Left ventricle myocardium inferior (tissue), 1 donor: ENCODE results near the gene PDE1C. TPM values are rescaled to one million over a fixed set of nuclear protein-coding genes. Genes with fewer than 3 reads are reported as not detected.

Experiments used
- DNase-seq: peaks from one replicate; pipeline ENCODE4 v3.0.0-alpha.2; 2020
- H3K27ac ChIP-seq: fragments of 200-600 bp; replicated peaks from 2 replicates; pipeline ENCODE4 v1.8.0; 2021
- H3K27me3 ChIP-seq: fragments of 200-600 bp; 2 replicates; pipeline ENCODE4 v1.8.0; 2021; ENCODE audit warnings: low read depth
- H3K36me3 ChIP-seq: fragments of 200-600 bp; 2 replicates; pipeline ENCODE4 v1.8.0; 2021
- H3K4me1 ChIP-seq: fragments of 200-600 bp; 2 replicates; pipeline ENCODE4 v1.8.0; 2021
- H3K4me3 ChIP-seq: fragments of 200-600 bp; 2 replicates; pipeline ENCODE4 v1.8.0; 2021; ENCODE audit warnings: mild to moderate bottlenecking, moderate library complexity
- H3K9me3 ChIP-seq: fragments of 200-600 bp; replicated peaks from 2 replicates; pipeline ENCODE4 v1.8.0; 2021
- intact Hi-C: fragments of 100-400 bp; cut with micrococcal nuclease; formaldehyde crosslinking; loops from one replicate; pipeline ENCODE4 v1.11.0; 2022
- total RNA-seq: library from RNA; stranded (reverse); fragmentation: NEBNext Ultra II Directional; extraction: Animal tissue kit (Norgen Biotek cat#: 25700); gene quantifications from one replicate; pipeline ENCODE4 v1.2.1, GENCODE V29; 2021
- TF ChIP-seq, protein P1 (sequence below): fragments of 200-600 bp; IDR thresholded peaks from 2 replicates; pipeline ENCODE4 v1.8.0; 2021; ENCODE audit warnings: antibody characterized with exemption, mild to moderate bottlenecking, borderline replicate concordance
- donor health status: DM: no; HTN: yes; CAD: no; lungs with severe emphysema.

PDE1C gene
- total RNA-seq, 1 donor from 2014 or later: 207 TPM

GRCh38 chr7:31772211-31772610 lies 298.0 kb downstream of the PDE1C start:
- TF ChIP-seq, protein P1, sequence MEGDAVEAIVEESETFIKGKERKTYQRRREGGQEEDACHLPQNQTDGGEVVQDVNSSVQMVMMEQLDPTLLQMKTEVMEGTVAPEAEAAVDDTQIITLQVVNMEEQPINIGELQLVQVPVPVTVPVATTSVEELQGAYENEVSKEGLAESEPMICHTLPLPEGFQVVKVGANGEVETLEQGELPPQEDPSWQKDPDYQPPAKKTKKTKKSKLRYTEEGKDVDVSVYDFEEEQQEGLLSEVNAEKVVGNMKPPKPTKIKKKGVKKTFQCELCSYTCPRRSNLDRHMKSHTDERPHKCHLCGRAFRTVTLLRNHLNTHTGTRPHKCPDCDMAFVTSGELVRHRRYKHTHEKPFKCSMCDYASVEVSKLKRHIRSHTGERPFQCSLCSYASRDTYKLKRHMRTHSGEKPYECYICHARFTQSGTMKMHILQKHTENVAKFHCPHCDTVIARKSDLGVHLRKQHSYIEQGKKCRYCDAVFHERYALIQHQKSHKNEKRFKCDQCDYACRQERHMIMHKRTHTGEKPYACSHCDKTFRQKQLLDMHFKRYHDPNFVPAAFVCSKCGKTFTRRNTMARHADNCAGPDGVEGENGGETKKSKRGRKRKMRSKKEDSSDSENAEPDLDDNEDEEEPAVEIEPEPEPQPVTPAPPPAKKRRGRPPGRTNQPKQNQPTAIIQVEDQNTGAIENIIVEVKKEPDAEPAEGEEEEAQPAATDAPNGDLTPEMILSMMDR: no peak
- peaks cover 5% of the 10 kb centered on the region for H3K4me1 ChIP-seq
- no peak overlapping the region for H3K4me3 ChIP-seq
- H3K36me3 ChIP-seq: peaks cover 12% of the 10 kb centered on the region
- no peak for DNase-seq
- H3K27me3 ChIP-seq: no peaks in the 10 kb centered on the region
- intact Hi-C loops: no loop called here
- no peaks in the 10 kb centered on the region for H3K9me3 ChIP-seq
- H3K27ac ChIP-seq: no peak overlapping the region

- Histone ChIP-seq H3K4me1 (no peaks in the 10 kb centered on the region), H3K4me3 (no peak overlapping the region), H3K9me3 (no peaks in the 10 kb centered on the region), H3K27ac (no peak overlapping the region), H3K27me3 (no peaks in the 10 kb centered on the region), H3K36me3 (peaks cover 7% of the 10 kb centered on the region)
- TF ChIP-seq, protein P1: no peak
- intact Hi-C loops: no loop called here
- no peak for DNase-seq
Measured at GRCh38 chr7:31767686-31768358, 302.4 kb downstream of the PDE1C start.

GRCh38 chr7:31764462-31764861 lies 305.7 kb downstream of the PDE1C start:
- TF ChIP-seq, protein P1: no peak
- intact Hi-C loops: no loop called here
- Histone ChIP-seq H3K36me3 (no peaks in the 10 kb centered on the region), H3K27me3 (no peaks in the 10 kb centered on the region), H3K4me3 (no peak overlapping the region), H3K9me3 (no peaks in the 10 kb centered on the region), H3K27ac (no peak overlapping the region), H3K4me1 (no peaks in the 10 kb centered on the region)
- DNase-seq: no peak

DNA sequence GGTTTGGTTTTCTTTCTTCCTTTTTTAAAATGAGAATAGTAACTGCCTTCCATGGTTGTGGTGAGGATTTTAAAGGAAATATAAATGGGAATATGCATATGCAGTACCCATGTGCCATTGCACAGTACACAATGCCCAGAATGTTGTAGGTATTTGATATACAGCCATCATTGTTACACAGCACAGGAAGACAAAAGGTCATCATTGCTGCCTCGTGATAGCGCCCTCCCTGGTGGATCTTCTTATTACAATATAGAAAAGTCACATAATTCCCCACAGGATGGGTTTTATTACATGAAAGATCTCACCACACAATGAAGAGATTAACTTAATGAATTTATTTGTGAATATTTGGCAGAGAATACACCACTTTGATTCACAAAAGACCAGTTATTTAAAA lies 306.7 kb downstream of the PDE1C start:
- no peak overlapping the region for H3K27ac ChIP-seq
- H3K4me1 ChIP-seq: no peaks in the 10 kb centered on the region
- H3K4me3 ChIP-seq: no peak overlapping the region
- intact Hi-C loops: no loop called here
- TF ChIP-seq, protein P1: no peak
- H3K9me3 ChIP-seq: no peaks in the 10 kb centered on the region
- H3K36me3 ChIP-seq: no peaks in the 10 kb centered on the region
- DNase-seq: no peak
- no peaks in the 10 kb centered on the region for H3K27me3 ChIP-seq

DNA sequence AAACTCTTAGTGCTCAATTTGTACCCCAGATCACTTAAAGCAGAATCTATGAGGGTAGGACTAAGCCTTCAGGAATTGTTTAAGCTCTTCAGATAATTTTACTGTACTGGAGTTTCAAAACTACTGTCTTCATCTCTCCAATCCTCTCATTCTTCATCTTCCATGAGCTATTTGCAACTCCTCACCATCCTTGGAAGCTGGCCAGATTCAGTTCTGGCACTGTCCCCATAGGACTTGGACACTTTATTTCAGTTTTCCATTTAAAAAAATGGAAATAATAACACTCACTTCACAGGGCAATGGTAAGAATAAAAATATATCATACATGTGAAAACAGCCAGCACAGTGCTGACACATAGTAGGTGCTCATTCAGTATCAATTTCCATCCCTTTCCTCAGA lies 308.6 kb downstream of the PDE1C start:
- H3K36me3 ChIP-seq: no peaks in the 10 kb centered on the region
- H3K27ac ChIP-seq: no peak overlapping the region
- peak; percentile 51 for DNase-seq
- H3K4me3 ChIP-seq: no peak overlapping the region
- TF ChIP-seq, protein P1: no peak
- H3K4me1 ChIP-seq: no peaks in the 10 kb centered on the region
- H3K27me3 ChIP-seq: no peaks in the 10 kb centered on the region
- H3K9me3 ChIP-seq: no peaks in the 10 kb centered on the region
- intact Hi-C loops: no loop called here

- no peaks in the 10 kb centered on the region for H3K27me3 ChIP-seq
- H3K9me3 ChIP-seq: no peaks in the 10 kb centered on the region
- intact Hi-C loops: no loop called here
- DNase-seq: no peak
- H3K36me3 ChIP-seq: no peaks in the 10 kb centered on the region
- H3K4me1 ChIP-seq: no peaks in the 10 kb centered on the region
- no peak overlapping the region for H3K27ac ChIP-seq
- TF ChIP-seq, protein P1: no peak
- no peak overlapping the region for H3K4me3 ChIP-seq
Measured at GRCh38 chr7:31758755-31759154, 311.5 kb downstream of the PDE1C start.
